SK-N-SH (cell line): ENCODE measurements around the gene SH2B2. TPM values are rescaled to one million over a fixed set of nuclear protein-coding genes. Genes with fewer than 3 reads are reported as not detected.

ENCODE experiments used
- CTCF ChIA-PET: fragments of 300-600, 350-600 bp; formaldehyde crosslinking; extraction: SDS; loops from one replicate; lab custom pipeline; 2021; lab: Yijun Ruan, JAX
- POLR2A ChIA-PET: fragments of 350-600 bp; sonication (Branson Sonifier 250); formaldehyde crosslinking; extraction: SDS; loops from one replicate; lab custom pipeline; 2020; ENCODE audit warnings: antibody characterized with exemption, inconsistent platforms; lab: Yijun Ruan, JAX
- DNase-seq: peaks from one replicate; pipeline ENCODE4 v3.0.0; 2012
- H2AFZ ChIP-seq: fragments of 200-600 bp; sonication (generic); 2 replicates; pipeline ENCODE4 v1.8.1; 2016; ENCODE audit warnings: antibody characterized with exemption, mild to moderate bottlenecking, low read depth
- H3F3A ChIP-seq: fragments of 200-600 bp; sonication (generic); replicated peaks from 2 replicates; pipeline ENCODE3; 2016; ENCODE audit warnings: antibody characterized with exemption, mild to moderate bottlenecking; ENCODE audit not compliant: insufficient read depth
- H3K27ac ChIP-seq, 2 experiments: fragments of 200-500 bp in 1 of 2; fragments of 200-600 bp in 1 of 2; sonication (Bioruptor generic) in 1 of 2; sonication (generic), shearing (Covaris generic) in 1 of 2; 2 replicates each; pipeline versions ENCODE4 v1.5.1 to v1.6.1; 2014 to 2016; ENCODE audit warnings: low read depth in 2 of 2, inconsistent platforms in 1 of 2, low read length in 1 of 2, mild to moderate bottlenecking in 1 of 2, mixed read lengths in 1 of 2
- H3K27me3 ChIP-seq: fragments of 200-600 bp; sonication (generic), shearing (Covaris generic); 2 replicates; pipeline ENCODE4 v1.6.1; 2016; ENCODE audit warnings: mixed run types; ENCODE audit not compliant: insufficient read depth
- H3K36me3 ChIP-seq, 2 experiments: fragments of 200-500 bp in 1 of 2; fragments of 200-600 bp in 1 of 2; sonication (Bioruptor generic) in 1 of 2; sonication (generic) in 1 of 2; replicated peaks in 1 of 2; 2 replicates each; pipeline versions ENCODE3 to v1.5.1; 2014 to 2016; ENCODE audit warnings: low read length in 1 of 2, mild to moderate bottlenecking in 1 of 2; ENCODE audit not compliant: insufficient read depth in 2 of 2, control insufficient read depth in 1 of 2
- H3K4me1 ChIP-seq, 2 experiments: fragments of 200-500 bp in 1 of 2; fragments of 200-600 bp in 1 of 2; sonication (Bioruptor generic) in 1 of 2; sonication (generic), shearing (Covaris generic) in 1 of 2; 2 replicates each; pipeline versions ENCODE4 v1.5.1 to v1.6.1; 2014 to 2016; ENCODE audit warnings: low read depth in 1 of 2, low read length in 1 of 2, mixed run types in 1 of 2; ENCODE audit not compliant: insufficient read depth in 2 of 2, control insufficient read depth in 1 of 2
- H3K4me2 ChIP-seq: fragments of 200-600 bp; sonication (generic), shearing (Covaris generic); 2 replicates; pipeline ENCODE4 v1.6.1; 2017; ENCODE audit warnings: mixed run types
- H3K4me3 ChIP-seq, 2 experiments: fragments of 200-500 bp in 1 of 2; fragments of 200-600 bp in 1 of 2; sonication (Bioruptor generic) in 1 of 2; sonication (generic), shearing (Covaris generic) in 1 of 2; 2 replicates each; pipeline versions ENCODE4 v1.5.1 to v1.8.1; 2014 to 2016; ENCODE audit warnings: low read depth in 2 of 2, inconsistent platforms in 1 of 2, low read length in 1 of 2, mild to moderate bottlenecking in 1 of 2, mixed read lengths in 1 of 2, moderate library complexity in 1 of 2
- H3K79me2 ChIP-seq: fragments of 200-600 bp; sonication (generic); 2 replicates; pipeline ENCODE4 v1.8.1; 2017; ENCODE audit warnings: mild to moderate bottlenecking; ENCODE audit not compliant: insufficient read depth
- H3K9ac ChIP-seq: fragments of 200-600 bp; sonication (generic); 2 replicates; pipeline ENCODE4 v1.6.1; 2017; ENCODE audit warnings: mixed run types
- H3K9me2 ChIP-seq: fragments of 200-600 bp; sonication (generic); 2 replicates; pipeline ENCODE4 v1.6.1; 2017; ENCODE audit warnings: mixed run types
- H3K9me3 ChIP-seq: fragments of 200-600 bp; sonication (generic); 2 replicates; pipeline ENCODE4 v1.6.1; 2017; ENCODE audit warnings: mixed run types, mild to moderate bottlenecking, moderate library complexity
- H4K20me1 ChIP-seq: fragments of 200-600 bp; sonication (generic); 2 replicates; pipeline ENCODE4 v1.6.1; 2017; ENCODE audit warnings: mild to moderate bottlenecking, mixed run types; ENCODE audit not compliant: insufficient read depth
- CHD2 ChIP-seq: fragments of 150-350 bp; IDR thresholded peaks from 2 replicates; pipeline ENCODE4 v1.6.1; 2018; ENCODE audit warnings: low read length; ENCODE audit not compliant: partially characterized antibody
- EP300 ChIP-seq, 2 experiments: IDR thresholded peaks; 2 replicates each; pipeline versions ENCODE4 v1.4.0 to v1.6.1; 2012; ENCODE audit warnings: borderline replicate concordance in 1 of 2, low read depth in 1 of 2, low read length in 1 of 2
- EZH2phosphoT487 ChIP-seq: fragments of 200-600 bp; sonication (generic); IDR thresholded peaks from 2 replicates; pipeline ENCODE4 v1.6.1; 2017; ENCODE audit warnings: low read depth, mixed run types, mild to moderate bottlenecking, antibody characterized with exemption, moderate library complexity, borderline replicate concordance
- JUND ChIP-seq: IDR thresholded peaks from 2 replicates; pipeline ENCODE4 v1.4.0; 2012
- MEF2A ChIP-seq: IDR thresholded peaks from 2 replicates; pipeline ENCODE4 v1.4.0; 2012; ENCODE audit warnings: low read depth, borderline replicate concordance
- RFX5 ChIP-seq: IDR thresholded peaks from 2 replicates; pipeline ENCODE4 v1.6.1; 2012; ENCODE audit warnings: mild to moderate bottlenecking, improper control_type of control experiment, low read length
- RXRA ChIP-seq: IDR thresholded peaks from 2 replicates; pipeline ENCODE4 v1.4.0; 2012; ENCODE audit warnings: low read depth, mild to moderate bottlenecking, borderline replicate concordance
- SIN3A ChIP-seq: IDR thresholded peaks from 2 replicates; pipeline ENCODE4 v1.6.1; 2012; ENCODE audit warnings: low read depth, mild to moderate bottlenecking, low read length, moderate library complexity, borderline replicate concordance
- WGBS: methylation state at CpG from one replicate; pipeline ENCODE4 v1.1.6; 2017; ENCODE audit warnings: low lambda C conversion rate; 5-methylcytosine and 5-hydroxymethylcytosine counted together
- polyA plus RNA-seq, 3 experiments: library from polyadenylated mRNA; depleted of rRNA; stranded (reverse); fragments of >200 nt; gene quantifications; 2 replicates each; pipeline ENCODE4 v1.2.3, GENCODE V29; 2012
- TF ChIP-seq, protein P1 (sequence below): fragments of 200-600 bp; sonication (generic); IDR thresholded peaks from 2 replicates; pipeline ENCODE4 v1.6.1; 2017; ENCODE audit warnings: antibody characterized with exemption, mild to moderate bottlenecking, moderate library complexity
- TF ChIP-seq, protein P2 (sequence below): fragments of 150-350 bp; IDR thresholded peaks from 2 replicates; pipeline ENCODE4 v1.6.1; 2017; ENCODE audit warnings: antibody characterized with exemption, low read length, low read depth, borderline replicate concordance
- TF ChIP-seq, protein P3 (sequence below): IDR thresholded peaks from 2 replicates; pipeline ENCODE4 v1.4.0; 2012; ENCODE audit warnings: low read depth, borderline replicate concordance
- TF ChIP-seq, protein P4 (sequence below): IDR thresholded peaks from 2 replicates; pipeline ENCODE4 v1.4.0; 2012; ENCODE audit warnings: low read depth
- TF ChIP-seq, protein P5 (sequence below): IDR thresholded peaks from 2 replicates; pipeline ENCODE4 v1.4.0; 2012; ENCODE audit warnings: low read depth, borderline replicate concordance

Gene SH2B2
- polyA plus RNA-seq, 1 of the 3 experiments (the other 2 are of a cell fraction), result 4.7 TPM

DNA sequence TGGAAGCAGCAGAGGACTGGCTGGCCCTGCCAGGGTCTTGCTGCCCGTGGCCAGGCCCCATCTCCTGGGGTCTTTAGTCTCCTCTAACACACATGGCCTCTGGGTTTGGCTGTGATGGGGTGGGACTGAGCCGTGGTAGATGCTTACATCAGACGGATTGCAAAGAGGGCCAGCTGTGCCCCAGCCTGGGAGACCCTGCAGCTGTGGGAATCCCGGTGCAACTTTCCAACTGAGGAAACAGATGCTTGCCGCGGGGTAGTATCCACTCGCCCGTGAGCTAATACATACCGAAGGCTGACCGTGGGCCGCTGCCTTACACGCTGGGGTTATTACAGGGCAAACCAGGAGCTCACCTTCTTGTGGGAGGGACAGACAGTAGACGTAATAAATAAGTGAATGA is 24.1 kb upstream of the SH2B2 start (continued):
- TF ChIP-seq, protein P1, sequence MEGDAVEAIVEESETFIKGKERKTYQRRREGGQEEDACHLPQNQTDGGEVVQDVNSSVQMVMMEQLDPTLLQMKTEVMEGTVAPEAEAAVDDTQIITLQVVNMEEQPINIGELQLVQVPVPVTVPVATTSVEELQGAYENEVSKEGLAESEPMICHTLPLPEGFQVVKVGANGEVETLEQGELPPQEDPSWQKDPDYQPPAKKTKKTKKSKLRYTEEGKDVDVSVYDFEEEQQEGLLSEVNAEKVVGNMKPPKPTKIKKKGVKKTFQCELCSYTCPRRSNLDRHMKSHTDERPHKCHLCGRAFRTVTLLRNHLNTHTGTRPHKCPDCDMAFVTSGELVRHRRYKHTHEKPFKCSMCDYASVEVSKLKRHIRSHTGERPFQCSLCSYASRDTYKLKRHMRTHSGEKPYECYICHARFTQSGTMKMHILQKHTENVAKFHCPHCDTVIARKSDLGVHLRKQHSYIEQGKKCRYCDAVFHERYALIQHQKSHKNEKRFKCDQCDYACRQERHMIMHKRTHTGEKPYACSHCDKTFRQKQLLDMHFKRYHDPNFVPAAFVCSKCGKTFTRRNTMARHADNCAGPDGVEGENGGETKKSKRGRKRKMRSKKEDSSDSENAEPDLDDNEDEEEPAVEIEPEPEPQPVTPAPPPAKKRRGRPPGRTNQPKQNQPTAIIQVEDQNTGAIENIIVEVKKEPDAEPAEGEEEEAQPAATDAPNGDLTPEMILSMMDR, result no peak
- TF ChIP-seq RFX5, result no peak
- TF ChIP-seq EP300 (IDR thresholded peaks at IDR 0.05; ENCODE audit: borderline replicate concordance in 1 of 2, low read depth in 1 of 2, low read length in 1 of 2), result no peak
- TF ChIP-seq, all 33 proteins: peak for 0

DNA sequence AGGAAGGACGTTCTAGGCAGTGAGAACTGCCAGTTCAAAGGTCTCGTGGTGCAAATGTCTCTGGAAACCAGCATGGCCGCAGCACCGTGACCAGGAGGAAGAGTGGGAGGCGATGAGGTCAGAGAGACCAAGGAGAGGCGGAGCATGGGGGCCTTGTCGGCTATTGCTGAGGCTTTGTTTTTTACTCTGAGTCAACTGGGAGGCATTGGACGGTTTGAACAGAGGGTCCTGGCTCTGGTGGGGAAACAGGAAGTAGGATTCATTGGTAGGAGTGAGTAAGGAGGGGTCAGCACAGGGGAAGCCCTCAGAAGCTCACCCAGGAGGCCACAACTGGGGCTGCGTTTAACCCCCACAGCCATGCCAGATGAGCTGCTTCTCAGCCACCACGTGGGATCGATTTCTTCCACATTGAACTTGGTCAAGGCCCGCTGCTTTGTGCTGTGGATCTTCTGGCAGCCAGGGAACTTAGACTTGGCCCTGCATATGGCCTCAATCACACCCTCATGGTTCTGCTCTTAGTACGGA is 22.2 kb upstream of the SH2B2 start:
- WGBS, result 94% methylated on average over 13 of the region's 13 CpGs
- H3K4me1 ChIP-seq, result peaks cover 0 to 9% of the 10 kb centered on the region in 2 experiments; a peak in 1 of 4 replicates

More for the DNA sequence above, 22.2 kb upstream of the SH2B2 start:
- H3F3A ChIP-seq, result no peaks in the 10 kb centered on the region
- no peak for DNase-seq
- no peak overlapping the region for H2AFZ ChIP-seq
- H4K20me1 ChIP-seq, result no peaks in the 10 kb centered on the region
- CTCF ChIA-PET, result interaction anchor here (0.9 to 1.5 kb wide), 3 partner anchors 12 to 722 kb away, joined by 3 read pairs; no protein-coding TSS in a partner anchor
- POLR2A ChIA-PET, result no interaction called here
- no peak overlapping the region for H3K9ac ChIP-seq
- no peak overlapping the region for H3K4me2 ChIP-seq
- no peaks in the 10 kb centered on the region for H3K9me2 ChIP-seq
- no peak overlapping the region for H3K4me3 ChIP-seq
- no peaks in the 10 kb centered on the region for H3K27me3 ChIP-seq
- TF ChIP-seq, protein P2, sequence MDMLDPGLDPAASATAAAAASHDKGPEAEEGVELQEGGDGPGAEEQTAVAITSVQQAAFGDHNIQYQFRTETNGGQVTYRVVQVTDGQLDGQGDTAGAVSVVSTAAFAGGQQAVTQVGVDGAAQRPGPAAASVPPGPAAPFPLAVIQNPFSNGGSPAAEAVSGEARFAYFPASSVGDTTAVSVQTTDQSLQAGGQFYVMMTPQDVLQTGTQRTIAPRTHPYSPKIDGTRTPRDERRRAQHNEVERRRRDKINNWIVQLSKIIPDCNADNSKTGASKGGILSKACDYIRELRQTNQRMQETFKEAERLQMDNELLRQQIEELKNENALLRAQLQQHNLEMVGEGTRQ, result no peak
- no peak for TF ChIP-seq CHD2
- TF ChIP-seq SIN3A, result no peak
- no peak for TF ChIP-seq MEF2A
- TF ChIP-seq, protein P3, sequence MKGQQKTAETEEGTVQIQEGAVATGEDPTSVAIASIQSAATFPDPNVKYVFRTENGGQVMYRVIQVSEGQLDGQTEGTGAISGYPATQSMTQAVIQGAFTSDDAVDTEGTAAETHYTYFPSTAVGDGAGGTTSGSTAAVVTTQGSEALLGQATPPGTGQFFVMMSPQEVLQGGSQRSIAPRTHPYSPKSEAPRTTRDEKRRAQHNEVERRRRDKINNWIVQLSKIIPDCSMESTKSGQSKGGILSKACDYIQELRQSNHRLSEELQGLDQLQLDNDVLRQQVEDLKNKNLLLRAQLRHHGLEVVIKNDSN, result no peak
- no peak for TF ChIP-seq JUND
- TF ChIP-seq, protein P4, sequence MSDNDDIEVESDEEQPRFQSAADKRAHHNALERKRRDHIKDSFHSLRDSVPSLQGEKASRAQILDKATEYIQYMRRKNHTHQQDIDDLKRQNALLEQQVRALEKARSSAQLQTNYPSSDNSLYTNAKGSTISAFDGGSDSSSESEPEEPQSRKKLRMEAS, result no peak
- TF ChIP-seq EZH2phosphoT487, result no peak
- TF ChIP-seq, protein P5, sequence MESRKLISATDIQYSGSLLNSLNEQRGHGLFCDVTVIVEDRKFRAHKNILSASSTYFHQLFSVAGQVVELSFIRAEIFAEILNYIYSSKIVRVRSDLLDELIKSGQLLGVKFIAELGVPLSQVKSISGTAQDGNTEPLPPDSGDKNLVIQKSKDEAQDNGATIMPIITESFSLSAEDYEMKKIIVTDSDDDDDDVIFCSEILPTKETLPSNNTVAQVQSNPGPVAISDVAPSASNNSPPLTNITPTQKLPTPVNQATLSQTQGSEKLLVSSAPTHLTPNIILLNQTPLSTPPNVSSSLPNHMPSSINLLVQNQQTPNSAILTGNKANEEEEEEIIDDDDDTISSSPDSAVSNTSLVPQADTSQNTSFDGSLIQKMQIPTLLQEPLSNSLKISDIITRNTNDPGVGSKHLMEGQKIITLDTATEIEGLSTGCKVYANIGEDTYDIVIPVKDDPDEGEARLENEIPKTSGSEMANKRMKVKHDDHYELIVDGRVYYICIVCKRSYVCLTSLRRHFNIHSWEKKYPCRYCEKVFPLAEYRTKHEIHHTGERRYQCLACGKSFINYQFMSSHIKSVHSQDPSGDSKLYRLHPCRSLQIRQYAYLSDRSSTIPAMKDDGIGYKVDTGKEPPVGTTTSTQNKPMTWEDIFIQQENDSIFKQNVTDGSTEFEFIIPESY, result no peak
- no peak for TF ChIP-seq RFX5
- no peak for TF ChIP-seq RXRA
- no peaks in the 10 kb centered on the region for H3K9me3 ChIP-seq
- H3K27ac ChIP-seq, result no peak overlapping the region
- H3K36me3 ChIP-seq, result no peaks in the 10 kb centered on the region
- no peaks in the 10 kb centered on the region for H3K79me2 ChIP-seq
